ENCODE data around the gene CDH10.

The CDH10 gene

DNA sequence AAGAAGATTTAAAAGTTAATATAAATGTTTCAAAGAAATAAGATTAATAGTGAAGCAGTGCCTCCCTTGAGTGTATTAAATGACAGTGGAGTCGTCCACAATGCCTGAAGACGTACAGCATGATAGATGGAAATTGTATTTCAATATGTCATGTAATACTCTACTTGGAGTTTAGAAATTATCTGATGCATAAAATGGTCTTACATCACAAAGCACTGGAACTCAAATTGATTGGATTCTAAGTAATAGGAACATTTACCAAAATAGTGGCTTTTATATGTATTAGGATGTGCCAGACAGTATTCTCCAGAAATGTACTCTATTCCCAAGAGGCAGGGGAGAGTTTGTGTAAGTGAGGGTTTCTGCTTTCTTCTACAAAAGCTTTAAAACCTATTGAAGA, 49.4 kb downstream of the CDH10 start:
- no peak for DNase-seq

DNA sequence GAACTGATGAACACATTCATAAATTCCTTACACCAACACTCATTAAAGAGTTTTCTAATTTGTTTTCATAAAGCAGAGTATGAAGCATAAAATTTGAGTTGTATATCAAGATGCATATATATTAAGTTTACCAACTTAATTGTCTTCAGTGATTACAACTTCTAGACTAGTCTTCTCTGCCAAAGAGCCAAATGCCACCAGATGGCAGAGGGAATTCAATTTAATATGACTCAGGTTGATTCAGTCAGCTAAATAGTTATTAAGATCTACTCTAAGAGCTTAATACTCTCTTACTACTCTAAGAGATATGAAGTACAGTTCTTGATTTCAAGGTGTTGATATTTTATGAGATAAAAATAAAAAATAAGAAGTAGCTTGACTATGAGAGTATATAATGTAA, 53.4 kb downstream of the CDH10 start:
- DNase-seq = no peak

DNA sequence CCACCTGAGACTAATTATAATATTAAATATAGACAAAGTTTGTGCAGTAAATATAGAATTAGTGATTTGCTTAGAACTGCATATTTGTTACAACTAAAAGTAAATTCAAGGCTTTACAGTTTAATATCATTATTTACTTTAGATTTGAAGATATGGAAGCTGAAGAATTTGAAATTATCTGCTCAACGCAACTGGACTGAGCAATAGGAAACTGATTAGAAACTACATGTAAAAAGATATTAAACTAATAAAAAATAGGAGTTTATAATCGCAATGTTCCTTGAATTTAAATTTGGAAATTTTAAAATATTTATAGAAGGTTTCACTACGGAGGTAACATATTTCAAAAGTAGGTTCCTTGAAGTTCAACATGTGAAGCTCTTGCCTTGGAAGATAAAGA, 55.2 kb downstream of the CDH10 start:
- no peak for DNase-seq

DNA sequence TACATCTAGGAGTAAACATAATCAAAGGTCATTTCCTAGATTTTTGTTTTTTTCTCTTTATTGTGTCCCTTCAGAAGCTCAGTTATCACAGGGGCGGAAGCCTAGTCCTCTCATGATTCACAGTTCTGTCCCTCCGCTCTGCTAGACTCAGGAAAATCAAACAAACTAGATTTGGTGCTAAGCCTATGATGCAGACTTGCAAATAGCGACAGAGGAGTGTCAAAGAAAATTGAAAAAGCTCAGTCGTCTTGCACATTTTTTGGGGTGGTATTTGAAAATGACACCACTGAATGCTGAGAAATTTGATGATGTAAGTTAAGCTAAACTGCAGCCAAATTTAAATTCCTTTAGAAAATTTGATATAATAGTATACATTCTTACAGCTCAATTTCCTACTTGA, 59.0 kb downstream of the CDH10 start:
- DNase-seq = no peak

DNA sequence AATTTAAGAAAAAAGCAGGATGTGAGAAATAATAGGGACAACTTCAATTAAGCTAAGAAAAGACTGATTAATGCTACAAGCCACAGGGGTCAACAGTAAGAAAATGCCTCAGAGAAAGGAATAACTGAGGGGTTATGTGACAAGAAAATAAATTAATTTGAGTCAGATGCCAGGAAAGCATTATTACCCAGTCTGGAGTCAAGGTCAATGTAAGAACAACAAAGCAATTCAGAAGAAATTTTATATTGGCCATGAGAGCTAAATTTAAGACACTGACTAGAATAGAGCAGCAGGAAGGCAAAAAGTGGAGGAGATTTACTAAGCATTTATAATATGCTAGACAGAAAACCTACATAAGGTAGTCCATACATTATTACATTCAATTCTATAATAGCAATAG, 73.5 kb downstream of the CDH10 start:
- no peak for DNase-seq

DNA sequence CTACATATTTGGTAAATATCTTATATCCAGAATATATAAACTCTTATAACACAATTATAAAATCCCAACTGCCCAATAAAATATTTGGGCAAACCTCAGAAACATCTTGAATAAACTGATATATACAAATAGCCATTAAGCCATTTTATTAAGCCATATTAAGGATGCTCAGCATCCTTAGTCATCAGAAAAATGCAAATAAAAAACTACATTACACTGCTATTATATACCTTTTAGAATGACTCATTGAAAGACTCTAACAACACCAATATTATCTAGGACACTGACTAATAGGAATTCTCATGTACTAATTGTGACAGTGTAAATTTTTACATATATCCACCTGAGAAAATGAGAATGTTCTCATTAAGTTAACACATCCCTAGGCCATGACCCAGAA, 77.8 kb downstream of the CDH10 start:
- DNase-seq = no peak

DNA sequence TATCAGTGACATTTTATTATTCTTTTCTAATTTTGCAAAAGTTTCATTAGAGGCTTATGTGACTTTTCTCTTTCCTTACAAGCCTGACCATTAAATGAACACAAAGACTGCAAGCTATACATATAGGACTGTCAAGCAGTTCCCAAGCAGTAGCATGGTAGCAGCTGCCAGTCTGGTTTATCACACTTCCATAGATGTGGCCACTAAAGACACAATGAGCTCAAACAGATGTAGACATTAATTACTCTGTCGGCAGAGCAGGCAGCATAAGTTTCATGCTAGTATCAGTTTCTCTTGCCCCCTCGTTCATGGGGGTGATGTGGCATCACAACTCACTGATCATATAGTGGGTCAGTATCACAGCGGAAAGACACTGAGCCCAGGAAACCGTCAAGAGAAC, 89.5 kb downstream of the CDH10 start:
- DNase-seq = no peak

DNA sequence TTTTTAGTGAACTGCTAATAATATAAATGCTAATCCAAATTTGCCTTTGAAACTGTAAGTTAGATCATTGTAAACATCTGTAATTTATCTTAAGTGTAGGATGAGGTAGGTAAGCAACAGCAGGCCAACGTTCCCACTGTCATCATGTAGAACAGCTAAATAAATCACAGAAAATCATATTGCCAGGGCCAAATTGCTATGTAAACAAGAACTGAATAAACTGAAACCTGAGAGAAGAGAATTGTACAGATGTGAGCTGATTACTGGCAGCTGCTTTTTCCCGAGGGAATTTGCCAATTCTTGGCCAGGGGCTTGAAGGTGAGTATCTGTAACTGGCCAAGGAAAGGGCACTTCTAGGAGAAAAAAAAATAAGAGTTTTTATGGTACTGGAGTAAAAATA, 97.6 kb downstream of the CDH10 start:
- DNase-seq = no peak

DNA sequence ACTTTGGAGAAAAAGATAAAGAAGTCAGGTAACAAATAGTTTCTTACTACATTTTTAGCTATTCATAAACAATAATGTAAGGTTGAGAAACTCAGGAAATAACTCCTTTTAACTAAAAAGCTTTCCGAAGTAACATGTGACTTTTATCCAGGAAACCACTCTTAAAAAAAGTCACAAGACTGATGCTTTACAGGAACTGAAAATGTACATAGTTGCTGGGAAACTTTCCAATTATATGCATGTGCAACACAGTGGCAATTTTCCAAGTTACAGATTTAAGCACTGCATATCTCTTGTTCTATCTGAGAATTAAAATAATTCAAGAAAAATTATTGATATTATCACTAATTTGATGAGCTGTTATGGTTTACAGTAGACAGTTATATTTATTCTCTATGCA, 105.2 kb downstream of the CDH10 start:
- no peak for DNase-seq

DNA sequence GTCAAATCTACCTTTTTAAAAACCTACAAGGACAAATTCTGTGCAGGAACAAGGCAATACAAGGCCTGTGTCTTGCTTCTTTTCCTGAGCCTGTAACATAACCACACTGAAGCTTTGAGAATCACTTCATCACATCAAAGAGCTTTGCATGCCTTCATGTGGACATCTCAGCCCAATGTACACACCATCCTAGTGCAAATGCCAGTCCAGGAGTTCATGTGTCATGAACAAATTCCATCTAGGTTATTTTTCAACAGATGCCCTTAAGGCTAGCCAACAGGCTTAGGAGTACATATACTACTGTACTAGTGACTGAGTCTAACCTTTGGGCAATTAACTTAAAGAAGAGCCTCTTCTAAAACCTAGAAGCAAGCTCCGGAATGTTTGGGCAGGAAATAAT, 106.4 kb downstream of the CDH10 start:
- no peak for DNase-seq

DNA sequence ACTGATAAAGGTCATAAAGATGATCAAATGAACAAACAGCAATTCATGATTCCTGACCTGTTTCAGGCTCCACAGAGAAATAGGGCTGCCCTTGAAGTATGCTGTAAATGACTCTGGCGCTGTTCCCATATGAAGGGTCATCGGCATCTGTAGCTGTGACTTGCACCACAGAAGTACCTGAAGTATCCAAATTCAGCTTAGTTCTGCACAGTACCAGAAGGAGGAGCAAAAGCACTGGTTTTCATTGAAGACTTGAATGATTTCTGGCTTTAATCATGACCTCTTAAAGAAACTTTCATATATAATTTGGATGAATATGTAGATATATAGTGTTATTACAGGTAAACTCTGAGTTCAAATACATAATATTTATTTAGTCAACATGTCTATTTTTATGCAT, 109.1 kb downstream of the CDH10 start:
- DNase-seq = no peak

DNA sequence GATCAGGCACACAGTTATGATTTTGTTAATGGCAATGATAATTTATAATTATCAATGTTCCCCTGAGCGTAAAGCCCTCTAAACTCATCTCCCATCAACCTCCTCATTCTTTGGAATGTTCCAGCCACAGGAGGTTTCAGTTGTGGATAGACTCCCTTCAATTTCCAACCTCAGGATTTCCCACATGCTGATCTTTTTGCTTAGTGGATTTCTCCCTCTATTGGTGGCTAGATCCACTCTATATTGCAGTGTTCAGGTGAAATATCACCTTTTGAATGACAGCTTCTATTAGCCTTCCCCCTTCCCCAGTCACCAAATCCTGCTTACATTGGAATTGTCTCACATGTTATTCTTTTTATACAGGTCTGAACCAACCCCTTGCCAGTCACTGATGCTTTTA, 113.9 kb downstream of the CDH10 start:
- no peak for DNase-seq

DNA sequence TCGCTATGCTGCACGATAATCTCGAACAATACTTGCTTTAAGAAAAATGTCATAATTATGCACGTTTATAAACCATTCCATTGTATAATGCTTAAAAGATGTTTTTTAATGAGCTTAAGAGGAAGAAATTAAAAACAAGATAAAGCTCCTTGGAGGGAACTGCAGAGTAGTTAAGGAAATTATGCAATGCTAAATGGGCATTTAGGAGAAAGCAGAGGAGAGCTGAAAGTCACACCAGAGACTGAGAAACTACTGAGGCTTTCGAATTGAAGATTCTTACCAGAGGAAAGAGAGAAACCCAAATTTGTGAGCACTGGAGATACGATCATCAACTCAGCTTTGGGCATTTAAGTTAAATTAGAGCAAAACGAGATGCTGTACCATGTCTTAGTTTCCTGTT, 119.4 kb downstream of the CDH10 start:
- DNase-seq = no peak

DNA sequence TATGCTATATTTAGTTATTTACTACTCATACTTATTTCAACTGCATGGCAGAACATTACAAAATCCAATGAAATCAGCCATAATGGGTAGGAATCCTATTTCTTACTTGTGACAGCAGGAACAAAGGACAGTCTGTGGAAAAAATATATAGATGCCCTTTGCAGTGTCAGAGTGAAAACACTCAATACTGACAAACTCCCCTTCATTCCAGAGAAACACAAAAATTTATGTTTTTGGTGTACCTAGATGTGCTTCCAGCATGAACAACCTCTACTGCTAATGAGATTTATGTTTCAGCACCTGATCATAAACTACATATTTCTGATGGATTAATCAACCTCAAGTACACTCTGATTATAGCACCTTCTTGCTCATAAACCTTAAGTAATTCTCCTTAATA, 132.4 kb downstream of the CDH10 start:
- no peak for DNase-seq

DNA sequence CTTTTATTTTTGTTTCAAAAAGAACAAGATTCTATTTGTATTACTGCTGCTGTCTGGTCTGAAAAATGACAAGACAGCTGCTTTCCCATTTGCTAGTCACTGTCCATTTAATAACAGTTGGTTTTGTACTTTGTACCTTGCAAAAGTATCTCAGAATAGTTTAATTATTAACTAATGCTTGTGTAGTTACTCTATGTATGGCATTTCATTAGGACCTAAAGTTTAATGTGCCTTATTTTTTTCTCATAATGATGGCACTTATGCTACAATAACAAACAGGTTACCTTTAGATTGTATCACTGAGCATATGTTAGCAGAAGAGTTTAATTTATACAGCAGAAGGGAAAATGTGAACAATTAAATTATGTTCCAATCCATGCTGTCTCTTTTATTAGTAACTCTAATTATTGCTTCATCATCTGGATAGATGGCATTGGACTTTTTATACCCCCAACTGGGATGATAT, 134.2 kb downstream of the CDH10 start:
- no peak for DNase-seq

DNA sequence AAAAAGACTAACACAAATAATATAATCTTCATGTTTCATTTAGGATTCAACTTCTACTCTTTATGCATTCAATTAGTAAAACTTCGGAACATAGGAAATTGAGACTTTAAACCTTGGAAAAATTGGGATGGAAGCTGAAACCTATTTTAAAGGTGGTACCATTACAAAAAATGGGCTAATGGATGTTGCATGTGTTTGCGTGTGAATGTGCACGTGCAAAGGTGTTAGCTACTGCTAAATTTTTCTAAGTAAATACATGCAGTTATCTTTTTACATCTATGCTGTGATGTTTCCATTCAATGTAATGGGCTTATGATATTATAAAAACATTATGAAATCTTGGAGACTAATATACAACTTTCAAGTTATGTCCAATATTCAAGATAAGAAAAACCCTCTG, 134.8 kb downstream of the CDH10 start:
- no peak for DNase-seq

DNA sequence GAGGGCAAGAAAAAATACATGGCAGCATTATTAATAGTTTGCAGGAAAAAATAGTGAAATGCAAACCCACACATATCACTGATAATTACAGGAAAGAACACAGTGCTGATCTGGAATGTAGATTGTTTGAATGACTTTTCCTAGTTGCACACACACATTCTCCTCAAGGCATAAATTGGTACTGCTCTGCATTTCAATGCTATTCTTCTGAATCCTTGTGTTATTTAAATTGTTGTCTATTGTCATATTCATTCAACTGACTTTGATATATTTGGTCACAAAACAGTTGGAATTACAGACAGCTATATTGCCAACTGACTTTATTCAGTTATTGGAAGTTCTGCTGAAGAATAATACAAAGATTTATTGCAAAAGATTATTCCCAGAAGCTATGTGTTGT, 139.5 kb downstream of the CDH10 start:
- no peak for DNase-seq

DNA sequence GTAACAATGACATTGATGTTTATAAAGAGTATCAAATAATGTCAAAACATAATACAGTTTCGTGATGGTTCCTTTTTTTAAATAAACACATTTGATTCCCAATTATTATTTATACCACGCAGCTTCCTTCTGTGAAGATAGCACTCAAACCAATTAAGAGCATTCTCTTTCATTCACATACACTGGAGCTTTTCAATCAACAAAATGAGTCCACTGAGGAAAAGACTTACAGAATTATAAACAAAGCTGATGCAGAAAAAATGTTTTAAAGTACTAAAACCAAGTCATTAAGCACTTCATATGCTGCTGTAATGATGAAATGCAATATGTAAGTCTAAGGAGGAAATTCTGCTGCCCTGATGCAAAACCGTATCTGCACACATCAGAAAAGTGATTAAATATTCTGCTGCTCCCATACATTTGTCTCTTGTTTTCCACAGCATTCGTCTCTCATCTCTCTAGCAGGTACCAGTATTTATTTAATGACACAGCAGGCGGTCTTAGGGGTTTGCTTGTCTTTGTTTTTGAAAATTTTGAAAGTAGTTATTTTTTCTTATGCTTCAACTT, 147.1 kb downstream of the CDH10 start:
- DNase-seq = no peak

DNA sequence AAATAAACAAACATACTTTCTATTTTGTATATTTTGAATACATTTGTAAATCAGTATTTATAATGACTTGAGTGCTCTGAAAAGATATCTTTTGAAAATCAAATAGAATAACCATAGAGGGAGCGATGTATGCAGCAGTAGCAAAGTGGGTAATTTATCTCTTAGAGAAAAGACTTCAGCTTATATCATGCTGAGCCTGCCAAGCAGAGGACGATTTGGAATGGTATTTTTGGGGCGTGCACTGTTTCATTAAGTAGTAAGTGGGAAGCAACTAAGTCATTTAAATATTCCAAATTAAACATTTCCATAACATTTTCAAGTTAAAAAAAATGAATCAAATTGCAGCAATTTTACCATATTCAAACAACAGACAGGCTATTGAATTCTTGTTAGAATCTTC, 147.6 kb downstream of the CDH10 start:
- DNase-seq = no peak

DNA sequence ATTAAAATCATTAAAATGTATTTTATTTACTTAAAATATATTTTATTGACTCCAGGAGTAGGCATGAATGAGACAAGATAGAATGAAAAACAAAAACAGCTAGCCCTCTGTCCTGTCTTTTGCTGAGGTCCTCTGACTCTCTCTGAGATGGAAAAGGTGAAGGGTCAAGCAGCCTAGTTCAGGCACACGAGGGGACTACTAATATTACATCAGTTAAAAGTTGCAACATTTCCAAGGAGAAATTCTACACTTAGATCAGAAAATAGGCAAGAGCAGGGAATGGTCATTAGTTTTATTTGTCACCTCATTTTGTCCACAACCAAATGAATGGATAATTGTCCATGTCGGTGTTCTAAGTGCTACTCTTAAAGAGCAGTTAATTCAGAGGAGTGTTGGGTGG, 148.5 kb downstream of the CDH10 start:
- no peak for DNase-seq

DNA sequence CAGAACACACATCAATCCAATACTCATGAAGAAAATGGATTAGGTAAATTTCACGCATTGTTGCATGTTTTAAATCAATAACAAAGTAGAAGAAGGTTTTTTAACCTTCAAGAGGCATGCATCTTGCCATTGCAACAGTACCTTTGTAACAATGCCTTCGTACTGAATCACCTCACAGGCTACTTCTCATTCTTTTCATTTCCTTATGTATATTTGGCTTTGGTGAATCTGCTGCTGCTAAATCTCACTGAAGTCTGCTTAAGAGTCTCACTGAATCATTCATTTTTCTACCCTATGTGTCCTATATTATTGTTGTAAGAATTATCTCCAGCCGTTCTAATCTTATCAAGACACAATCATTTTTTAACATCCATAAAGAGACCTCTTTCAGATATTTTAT, 152.5 kb downstream of the CDH10 start:
- no peak for DNase-seq

DNA sequence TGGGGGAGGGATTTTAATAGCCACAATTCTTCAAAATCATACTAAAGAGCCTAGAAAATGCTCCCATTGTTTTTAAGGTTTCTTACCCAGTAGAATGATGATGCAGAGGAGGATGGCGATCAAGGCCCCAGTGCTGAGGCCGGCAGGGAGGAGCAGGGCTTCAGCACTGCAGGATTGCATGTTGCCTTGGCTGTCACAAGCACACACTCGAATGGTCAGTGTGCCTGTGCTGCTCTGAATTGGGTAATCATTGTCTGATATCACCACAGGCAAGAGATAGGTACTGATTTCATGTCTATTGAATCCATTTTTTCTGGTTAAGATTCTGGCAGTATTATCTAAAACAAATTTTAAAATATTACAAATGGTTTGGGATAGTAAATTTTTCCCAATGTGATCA, 153.3 kb downstream of the CDH10 start:
- DNase-seq = no peak

DNA sequence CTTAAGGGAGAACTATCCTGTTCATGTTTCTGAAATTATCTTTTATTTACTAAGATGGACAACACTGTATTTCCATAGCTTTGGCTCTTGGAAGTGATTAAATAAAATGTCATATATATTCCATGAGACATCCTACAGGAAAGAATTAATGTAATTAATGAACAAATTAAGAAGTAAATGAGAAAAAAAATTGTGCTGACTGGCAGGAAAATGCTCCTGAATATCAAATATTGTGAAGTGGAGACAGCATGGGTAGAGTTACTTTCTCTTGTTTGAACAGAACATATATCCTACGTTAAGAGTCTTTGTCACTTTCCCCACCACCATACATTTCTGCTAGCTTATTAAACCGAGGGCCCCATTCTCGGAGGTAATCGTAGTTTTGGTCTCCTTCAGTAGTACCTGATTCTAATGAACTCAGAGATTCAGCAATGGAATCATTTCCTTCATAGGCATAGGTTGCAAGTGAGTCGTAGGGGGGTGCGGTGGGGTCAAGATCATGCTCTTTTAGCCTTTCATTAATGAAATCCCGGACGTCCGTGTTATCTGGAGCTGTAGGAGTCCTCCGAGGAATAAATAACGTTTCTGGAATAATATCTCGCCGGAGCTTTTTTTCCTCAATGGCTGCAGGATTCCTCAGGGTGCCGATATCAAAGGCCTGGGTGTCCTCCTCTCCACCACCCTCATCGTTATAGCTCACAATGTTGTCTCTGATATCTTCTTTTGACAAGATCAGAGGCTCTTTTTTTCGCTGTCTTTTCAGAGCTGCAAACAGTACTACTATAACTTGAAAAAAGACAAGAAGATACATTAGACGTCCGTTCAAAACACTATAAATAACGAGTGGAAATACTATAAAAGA, 157.2 kb downstream of the CDH10 start:
- no peak for DNase-seq

DNA sequence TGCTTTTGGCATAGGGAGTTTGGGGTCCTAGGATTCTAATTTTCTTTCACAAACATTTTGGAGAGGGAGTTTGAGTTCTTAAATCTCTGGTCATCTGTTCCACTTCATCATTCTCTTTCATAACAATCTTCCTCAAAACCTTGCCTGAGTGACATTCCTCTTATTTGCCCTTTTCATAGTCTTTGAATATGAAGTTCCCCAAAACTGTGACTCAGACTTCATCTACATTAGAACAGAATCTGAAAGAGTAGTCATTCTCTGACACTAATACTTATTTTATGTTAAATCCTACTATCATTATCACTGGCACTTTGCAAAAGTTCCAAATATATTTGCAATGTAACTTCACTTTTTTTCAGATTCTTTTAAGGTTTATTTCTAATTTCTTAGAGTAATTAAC, 163.8 kb downstream of the CDH10 start:
- DNase-seq = no peak

DNA sequence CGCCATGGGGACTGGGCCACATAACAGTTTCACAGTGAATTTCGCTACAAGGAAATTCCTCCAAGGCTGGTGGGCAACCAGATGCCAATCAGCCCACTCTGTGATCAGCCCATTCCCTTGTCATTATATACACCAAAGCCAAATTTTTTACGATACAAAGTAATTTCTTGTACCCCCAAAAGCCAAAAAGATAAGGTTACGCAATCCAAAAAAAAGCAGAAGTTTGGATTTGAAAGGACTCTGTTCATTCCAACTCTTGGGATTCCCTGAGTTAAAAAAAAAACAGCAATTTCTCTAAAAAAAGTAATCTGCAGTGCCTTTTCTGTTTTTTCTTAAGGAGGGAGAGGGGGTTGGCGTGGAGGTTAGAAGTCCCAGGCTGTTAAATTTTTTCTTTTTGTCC, 166.8 kb downstream of the CDH10 start:
- DNase-seq = no peak

Data from DMS 273 treated with DMSO at 0.1 percent for 48 hours (cell line).